Measurements from ENCODE around the gene AOPEP. TPM values are rescaled to one million over a fixed set of nuclear protein-coding genes. Genes with fewer than 3 reads are reported as not detected.

AOPEP gene
- total and polyA plus RNA-seq, 2 of the 13 experiments (the other 11 are each of a cell fraction or from before 2014, with no cell fraction given) = 22.2 to 41.6 TPM

- no peak for TF ChIP-seq SP140L (CRISPR knock-in tag; IDR thresholded peaks at IDR 0.05; ENCODE audit: borderline replicate concordance)
- TF ChIP-seq MTERF4 (CRISPR knock-in tag; IDR thresholded peaks at IDR 0.05) = no peak
- TF ChIP-seq ZNF883 (CRISPR knock-in tag; IDR thresholded peaks at IDR 0.05; ENCODE audit: not compliant biosample characterization) = no peak
- TF ChIP-seq ZNF44 (CRISPR knock-in tag; IDR thresholded peaks at IDR 0.05) = no peak
- TF ChIP-seq, protein P1, sequence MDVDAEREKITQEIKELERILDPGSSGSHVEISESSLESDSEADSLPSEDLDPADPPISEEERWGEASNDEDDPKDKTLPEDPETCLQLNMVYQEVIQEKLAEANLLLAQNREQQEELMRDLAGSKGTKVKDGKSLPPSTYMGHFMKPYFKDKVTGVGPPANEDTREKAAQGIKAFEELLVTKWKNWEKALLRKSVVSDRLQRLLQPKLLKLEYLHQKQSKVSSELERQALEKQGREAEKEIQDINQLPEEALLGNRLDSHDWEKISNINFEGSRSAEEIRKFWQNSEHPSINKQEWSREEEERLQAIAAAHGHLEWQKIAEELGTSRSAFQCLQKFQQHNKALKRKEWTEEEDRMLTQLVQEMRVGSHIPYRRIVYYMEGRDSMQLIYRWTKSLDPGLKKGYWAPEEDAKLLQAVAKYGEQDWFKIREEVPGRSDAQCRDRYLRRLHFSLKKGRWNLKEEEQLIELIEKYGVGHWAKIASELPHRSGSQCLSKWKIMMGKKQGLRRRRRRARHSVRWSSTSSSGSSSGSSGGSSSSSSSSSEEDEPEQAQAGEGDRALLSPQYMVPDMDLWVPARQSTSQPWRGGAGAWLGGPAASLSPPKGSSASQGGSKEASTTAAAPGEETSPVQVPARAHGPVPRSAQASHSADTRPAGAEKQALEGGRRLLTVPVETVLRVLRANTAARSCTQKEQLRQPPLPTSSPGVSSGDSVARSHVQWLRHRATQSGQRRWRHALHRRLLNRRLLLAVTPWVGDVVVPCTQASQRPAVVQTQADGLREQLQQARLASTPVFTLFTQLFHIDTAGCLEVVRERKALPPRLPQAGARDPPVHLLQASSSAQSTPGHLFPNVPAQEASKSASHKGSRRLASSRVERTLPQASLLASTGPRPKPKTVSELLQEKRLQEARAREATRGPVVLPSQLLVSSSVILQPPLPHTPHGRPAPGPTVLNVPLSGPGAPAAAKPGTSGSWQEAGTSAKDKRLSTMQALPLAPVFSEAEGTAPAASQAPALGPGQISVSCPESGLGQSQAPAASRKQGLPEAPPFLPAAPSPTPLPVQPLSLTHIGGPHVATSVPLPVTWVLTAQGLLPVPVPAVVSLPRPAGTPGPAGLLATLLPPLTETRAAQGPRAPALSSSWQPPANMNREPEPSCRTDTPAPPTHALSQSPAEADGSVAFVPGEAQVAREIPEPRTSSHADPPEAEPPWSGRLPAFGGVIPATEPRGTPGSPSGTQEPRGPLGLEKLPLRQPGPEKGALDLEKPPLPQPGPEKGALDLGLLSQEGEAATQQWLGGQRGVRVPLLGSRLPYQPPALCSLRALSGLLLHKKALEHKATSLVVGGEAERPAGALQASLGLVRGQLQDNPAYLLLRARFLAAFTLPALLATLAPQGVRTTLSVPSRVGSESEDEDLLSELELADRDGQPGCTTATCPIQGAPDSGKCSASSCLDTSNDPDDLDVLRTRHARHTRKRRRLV (CRISPR knock-in tag; IDR thresholded peaks at IDR 0.05) = no peak
- no peak for TF ChIP-seq ZNF331 (CRISPR knock-in tag; IDR thresholded peaks at IDR 0.05)
- 0 out of 2 replicates have a peak, but pooled peaks have one; percentile 35 for TF ChIP-seq ZNF33B (CRISPR knock-in tag; IDR thresholded peaks at IDR 0.05)
- no peak for TF ChIP-seq MED8 (CRISPR knock-in tag; IDR thresholded peaks at IDR 0.05; ENCODE audit: insufficient replicate concordance)
- TF ChIP-seq FOXA1 (IDR thresholded peaks at IDR 0.05) = no peak
- no peak for TF ChIP-seq FOXA1 (CRISPR knock-in tag; IDR thresholded peaks at IDR 0.05)
- TF ChIP-seq NFE2L2 (IDR thresholded peaks at IDR 0.05; ENCODE audit: low read length) = no peak
- no peak for TF ChIP-seq FOXK1 (CRISPR knock-in tag; IDR thresholded peaks at IDR 0.05; ENCODE audit: borderline replicate concordance, low read depth)
- TF ChIP-seq ZNF282 (IDR thresholded peaks at IDR 0.05; ENCODE audit: partially characterized antibody) = no peak
- no peak for TF ChIP-seq NCOR1 (IDR thresholded peaks at IDR 0.05; ENCODE audit: borderline replicate concordance, low read length)
- TF ChIP-seq POLR2AphosphoS5 (IDR thresholded peaks at IDR 0.05; ENCODE audit: low read depth, low read length) = no peak
- no peak for TF ChIP-seq ELF3 (CRISPR knock-in tag; IDR thresholded peaks at IDR 0.05)
- no peak for TF ChIP-seq ZNF556 (CRISPR knock-in tag; IDR thresholded peaks at IDR 0.05; ENCODE audit: borderline replicate concordance)
- no peak for TF ChIP-seq GLI4 (CRISPR knock-in tag; IDR thresholded peaks at IDR 0.05; ENCODE audit: borderline replicate concordance)
- no peak for TF ChIP-seq ZSCAN30 (CRISPR knock-in tag; IDR thresholded peaks at IDR 0.05)
- TF ChIP-seq, protein P2, sequence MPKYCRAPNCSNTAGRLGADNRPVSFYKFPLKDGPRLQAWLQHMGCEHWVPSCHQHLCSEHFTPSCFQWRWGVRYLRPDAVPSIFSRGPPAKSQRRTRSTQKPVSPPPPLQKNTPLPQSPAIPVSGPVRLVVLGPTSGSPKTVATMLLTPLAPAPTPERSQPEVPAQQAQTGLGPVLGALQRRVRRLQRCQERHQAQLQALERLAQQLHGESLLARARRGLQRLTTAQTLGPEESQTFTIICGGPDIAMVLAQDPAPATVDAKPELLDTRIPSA (CRISPR knock-in tag; IDR thresholded peaks at IDR 0.05; ENCODE audit: borderline replicate concordance) = no peak
- TF ChIP-seq BRCA1 (CRISPR knock-in tag; IDR thresholded peaks at IDR 0.05) = no peak
- TF ChIP-seq SOX13 (IDR thresholded peaks at IDR 0.05) = no peak
- no peak for TF ChIP-seq SOX13 (CRISPR knock-in tag; conservative IDR thresholded peaks at IDR 0.05 in 1 of 2, IDR thresholded peaks at IDR 0.05 in 1 of 2)
- TF ChIP-seq ZNF333 (CRISPR knock-in tag; IDR thresholded peaks at IDR 0.05; ENCODE audit: borderline replicate concordance) = no peak
- TF ChIP-seq ZNF788 (CRISPR knock-in tag; IDR thresholded peaks at IDR 0.05; ENCODE audit: borderline replicate concordance) = 0 out of 2 replicates have a peak, but pooled peaks have one; percentile 8
Observed at GRCh38 chr9:94900222-94901018, 173.9 kb downstream of the AOPEP start (continued).
